ENCODE data around the gene ATG9A.

GRCh38 chr2:219223831-219224610 lies 5.4 kb downstream of the ATG9A start:
- no peak for TF ChIP-seq CTCF (IDR thresholded peaks at IDR 0.05; ENCODE audit: low read length)
- no peak for TF ChIP-seq EZH2 (optimal IDR thresholded peaks at IDR 0.05; ENCODE audit: low read depth, low read length)

All from MM.1S (cell line).